NCI-H82 treated with DMSO at 0.1 percent for 48 hours (cell line): ENCODE measurements around the gene RASSF8.
A peak's percentile ranks its signal among the peaks of the same experiment; 100 is the strongest.

ENCODE experiments used
- DNase-seq: peaks from one replicate; lab custom pipeline; 2025; ENCODE audit not compliant: unreplicated experiment; lab: John Stamatoyannopoulos, UW

RASSF8 gene

DNA sequence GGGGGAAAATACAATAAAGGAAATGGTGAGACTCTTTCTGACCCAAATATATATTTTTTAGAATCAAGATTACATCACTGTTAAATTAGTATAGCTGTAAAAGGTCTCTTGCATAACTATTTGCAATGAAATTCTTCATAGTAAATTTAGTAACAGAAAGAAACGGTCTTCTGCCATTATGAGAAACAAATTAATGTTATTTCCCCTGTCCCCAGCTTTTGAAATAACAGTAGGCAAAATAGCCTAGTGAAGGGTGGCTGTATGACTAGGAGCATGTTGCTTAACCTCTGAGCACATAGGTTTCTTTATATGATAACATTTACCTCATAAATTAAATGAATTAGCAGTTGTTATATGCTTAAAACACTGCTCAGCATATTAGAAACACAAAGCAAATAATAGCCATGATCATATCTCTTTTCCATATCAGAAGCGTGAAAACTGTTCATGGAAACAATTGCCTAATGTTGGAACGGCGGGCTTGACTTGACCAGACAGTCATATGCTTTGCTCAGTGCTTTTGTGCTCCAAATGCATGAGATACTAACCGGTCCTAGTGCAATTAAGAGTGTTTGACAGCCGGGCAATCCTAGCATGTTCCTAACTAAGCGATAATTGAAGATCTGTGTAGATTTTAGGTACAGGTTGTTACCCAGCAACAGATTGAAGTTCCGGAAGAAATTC is 142.3 kb downstream of the RASSF8 start:
- DNase-seq, result no peak

DNA sequence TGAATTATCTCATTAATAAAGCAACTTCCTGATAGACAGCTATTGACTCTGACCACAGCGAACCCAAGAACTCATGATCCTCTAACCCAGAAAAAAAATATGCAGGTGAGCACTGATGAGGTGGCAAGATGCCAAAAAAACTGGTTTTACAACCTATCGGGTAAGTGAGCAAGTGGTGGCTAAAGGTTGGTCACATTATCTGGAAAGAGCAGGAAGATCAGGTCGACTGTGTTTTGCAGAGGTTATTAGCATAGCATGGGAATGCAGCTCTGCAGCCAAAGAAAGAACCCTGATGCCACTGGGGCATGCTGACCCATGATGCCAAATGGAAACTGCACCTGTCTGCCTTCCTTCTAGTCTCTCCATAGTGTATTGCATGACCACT is 142.9 kb downstream of the RASSF8 start:
- DNase-seq, result no peak

DNA sequence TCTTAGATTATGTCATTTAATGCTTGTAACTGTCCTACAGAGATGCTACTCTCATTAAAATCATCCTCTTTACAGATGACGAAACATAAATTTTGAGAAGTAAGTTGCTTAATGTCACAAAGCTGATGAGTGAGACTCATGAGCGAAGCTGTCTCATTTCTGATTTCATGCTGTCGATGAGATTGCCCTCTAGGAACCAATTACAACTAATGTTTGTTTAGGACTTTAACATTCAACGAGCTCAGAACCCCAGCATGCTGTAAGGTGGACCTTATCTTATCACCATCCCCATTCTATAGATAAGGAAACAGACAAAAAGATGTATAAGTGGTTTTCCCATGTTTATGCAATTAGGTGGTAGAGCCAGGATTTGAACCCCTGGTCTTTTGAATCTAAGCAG is 143.3 kb downstream of the RASSF8 start:
- no peak for DNase-seq

DNA sequence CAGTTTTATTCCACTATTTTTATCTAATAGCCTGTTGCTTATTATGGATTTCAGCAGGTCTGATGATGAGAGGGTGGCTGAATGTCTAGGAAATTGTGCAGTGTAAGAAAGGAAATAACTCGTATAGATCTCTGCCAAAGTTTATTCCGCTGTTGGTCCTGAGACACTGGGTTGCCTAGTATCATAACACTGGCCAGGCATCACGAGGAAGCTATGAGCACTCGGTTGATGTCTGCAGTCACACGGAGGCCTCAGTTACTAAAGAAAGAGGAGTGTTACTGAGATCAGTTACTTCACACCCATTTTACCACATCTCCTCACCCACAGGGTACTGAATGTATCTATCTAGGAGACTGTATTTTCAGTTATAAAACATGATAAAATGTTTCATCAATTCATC is 144.5 kb downstream of the RASSF8 start:
- no peak for DNase-seq

DNA sequence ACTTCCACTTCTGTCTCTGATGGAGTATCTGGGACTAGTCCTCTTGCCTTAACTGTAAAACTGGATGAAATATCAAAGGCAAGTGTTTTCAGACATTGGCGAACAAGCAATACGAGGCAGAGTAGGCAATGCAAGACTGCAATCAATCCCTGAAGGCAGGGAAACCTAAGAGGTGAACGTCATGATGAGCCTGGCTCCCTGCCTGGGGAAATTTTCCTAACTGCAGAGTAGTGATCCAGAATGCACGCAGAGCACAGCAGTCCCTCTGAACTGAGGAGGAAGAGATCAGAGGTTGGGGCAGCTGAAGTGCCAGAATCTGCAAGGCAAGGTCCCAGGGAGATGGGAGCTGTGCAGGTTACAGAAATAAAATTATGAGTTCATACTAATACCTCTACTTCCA is 147.9 kb downstream of the RASSF8 start:
- DNase-seq, result no peak

DNA sequence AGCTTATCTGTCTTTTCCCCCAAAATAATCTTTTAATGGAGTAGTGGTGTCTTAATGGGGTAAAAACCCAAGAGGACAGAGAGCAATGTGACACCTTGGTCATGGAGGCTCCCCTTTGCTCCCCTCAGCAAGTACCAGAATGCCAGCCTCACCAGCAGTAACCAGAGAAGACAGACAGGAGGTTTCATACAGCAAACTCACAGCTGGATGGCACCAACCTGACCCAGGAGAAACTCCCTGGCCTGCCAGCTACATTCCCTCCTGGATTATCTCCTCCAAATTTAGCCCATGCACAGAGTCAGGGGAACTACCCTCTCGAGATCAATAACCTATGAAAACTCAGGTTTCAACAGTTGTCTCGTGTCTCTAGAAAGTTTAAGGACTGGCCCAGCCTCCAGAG is 150.4 kb downstream of the RASSF8 start:
- no peak for DNase-seq

DNA sequence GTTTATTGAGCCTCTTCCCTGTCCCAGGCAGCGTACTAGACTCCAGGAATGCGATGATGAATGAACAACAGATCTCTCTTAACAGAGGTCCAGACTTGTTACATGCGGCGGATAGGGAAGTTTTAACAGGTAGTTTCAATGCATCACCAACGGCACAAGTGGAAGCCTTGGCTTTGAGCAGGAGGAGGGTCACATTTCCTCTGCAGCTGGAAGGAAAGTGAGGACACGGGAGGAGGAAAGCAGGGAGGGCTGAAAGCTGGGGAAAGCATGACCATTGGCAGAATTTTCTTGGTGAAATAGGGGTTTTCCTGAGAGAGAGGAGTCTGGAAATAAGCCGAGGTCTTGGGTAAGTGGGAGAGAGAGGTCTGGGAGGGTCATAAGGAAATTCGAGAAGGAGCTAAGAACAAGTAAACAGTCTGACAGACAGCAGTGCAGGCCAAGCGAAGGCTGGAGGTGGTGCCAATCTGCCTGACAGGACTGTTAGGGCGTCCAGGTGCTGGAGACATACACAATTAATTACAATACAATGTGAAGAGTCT is 150.9 kb downstream of the RASSF8 start:
- no peak for DNase-seq

DNA sequence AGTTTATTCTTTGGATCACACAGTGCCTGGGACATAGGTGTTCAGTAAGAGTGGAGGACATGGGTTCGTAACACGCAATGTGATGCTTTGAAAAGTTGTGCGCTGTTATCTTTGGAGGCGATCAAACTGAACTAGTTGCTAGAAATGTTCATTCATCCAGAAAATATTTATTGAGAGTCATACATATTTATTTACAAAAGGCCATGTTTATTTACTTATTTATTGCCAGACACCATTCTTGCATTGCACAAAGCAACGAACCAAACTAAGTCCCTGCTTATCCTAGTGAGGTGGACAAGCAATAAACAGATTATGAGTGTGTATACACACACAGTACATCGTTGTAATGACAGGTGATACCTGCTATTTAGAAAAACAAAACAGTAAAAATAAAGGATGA is 153.8 kb downstream of the RASSF8 start:
- no peak for DNase-seq

DNA sequence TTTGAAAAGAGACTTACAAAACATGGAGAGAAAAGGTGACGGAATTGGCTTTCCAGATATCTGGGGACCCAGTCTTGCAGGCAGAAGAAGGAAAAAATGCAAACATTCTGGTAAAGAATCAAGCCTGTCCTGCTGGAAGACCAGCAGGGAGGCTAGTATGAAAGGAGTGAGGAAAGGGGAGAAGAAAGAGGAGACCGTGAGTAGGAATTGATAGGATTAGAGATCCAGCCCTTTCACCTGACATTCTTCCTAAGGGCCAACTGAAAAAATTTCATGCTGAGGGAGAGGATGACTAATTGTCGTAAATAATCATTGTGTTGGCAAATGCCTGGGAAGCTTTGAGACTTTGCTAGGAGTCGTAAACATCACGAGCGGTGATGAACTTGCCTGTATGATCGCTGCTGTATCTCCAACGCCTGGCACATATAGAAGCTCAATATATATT is 154.2 kb downstream of the RASSF8 start:
- no peak for DNase-seq

DNA sequence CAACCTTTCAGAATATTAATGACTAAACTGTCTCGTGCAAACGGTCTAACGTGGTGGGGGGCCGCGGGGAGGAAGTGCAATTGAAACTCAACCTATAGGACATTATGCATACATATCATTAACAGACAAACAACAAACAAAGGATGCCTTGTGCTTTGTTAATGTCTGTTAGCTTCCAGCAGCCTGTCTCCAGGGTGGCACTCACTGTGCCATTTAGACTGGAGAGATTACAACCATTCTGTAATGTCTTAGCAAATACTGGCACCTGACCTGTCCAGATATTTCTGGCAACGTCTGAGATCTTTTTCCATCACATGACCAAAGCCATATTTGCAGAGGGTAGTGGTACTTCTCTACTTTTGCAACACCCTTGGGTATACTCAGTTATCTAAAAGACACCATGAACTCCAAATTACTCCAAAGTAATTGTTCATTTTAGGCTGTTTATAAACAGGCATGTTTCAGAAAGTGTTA is 154.7 kb downstream of the RASSF8 start:
- no peak for DNase-seq

DNA sequence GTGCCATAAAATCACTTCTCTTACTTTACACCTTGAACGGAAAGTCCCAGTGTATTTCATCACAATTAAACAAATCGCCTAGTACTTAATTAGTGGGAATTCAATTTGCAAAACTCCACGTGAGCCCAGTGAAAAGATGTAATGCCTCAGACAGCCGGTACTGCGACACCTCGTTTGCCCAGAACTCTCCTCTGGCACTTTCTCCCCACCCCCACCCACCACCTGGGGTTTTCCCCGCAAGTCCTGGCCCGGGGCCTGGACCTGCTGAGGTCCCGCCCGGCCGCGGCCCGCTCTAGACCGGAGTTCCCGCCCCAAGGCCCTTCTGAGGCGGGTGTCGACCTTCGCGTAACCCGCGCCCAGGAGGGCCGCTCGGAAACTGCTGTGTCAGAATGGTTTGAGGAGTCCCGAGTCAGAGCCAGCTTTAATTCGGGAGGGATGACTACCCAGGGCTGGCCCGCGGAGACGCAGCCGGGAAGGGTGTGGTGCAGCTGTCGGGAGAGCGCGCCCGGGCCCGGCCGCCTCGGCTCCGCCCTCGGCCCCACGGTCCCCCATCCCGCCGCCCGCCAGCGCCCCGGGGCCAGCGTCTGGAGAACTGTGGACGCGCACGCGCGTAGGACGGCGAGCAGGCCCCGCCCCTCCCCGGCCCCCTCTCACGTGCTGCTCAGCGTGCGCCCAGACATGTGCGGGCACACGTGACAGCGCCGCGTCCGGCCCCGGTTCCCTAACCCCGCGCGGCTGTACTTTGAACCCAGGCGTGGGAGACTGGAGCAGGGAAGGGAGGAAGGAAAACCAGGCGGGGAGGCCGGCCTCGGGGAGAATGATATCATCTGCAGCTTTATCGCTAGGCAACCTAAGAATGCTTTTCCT is 155.6 kb downstream of the RASSF8 start:
- peak; percentile 73 for DNase-seq

DNA sequence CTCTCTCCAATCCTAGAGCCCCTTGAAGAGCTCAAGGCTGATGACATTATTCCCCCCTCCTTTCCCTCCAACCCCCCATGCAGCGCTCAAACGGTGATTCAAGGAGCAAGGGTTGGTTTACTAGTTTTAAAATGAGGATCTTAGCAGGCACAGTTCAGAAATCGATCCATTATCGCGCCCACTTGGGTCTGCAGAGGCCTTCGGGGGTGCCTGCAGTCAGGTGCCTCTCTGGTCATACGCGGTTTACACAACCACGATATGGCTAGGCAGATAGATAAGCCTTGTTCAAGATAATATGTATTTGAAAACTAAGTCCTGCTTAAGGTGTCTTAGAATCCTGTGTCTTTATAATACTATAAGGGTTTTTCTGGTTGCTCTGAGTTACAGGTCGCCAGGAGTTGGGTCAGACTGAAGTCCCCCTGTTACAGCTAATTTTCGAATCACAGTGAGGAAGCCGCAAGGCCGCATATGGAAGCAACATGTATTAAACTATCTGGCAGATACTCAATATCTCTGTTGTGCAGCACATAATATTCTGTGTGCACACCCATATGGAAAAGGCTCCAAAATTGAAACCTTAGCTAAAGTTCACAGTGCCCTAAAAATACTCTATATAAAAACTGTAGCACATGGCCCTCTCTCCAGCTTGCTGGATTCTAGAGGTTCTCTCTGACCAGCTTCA is 156.4 kb downstream of the RASSF8 start:
- DNase-seq, result no peak

DNA sequence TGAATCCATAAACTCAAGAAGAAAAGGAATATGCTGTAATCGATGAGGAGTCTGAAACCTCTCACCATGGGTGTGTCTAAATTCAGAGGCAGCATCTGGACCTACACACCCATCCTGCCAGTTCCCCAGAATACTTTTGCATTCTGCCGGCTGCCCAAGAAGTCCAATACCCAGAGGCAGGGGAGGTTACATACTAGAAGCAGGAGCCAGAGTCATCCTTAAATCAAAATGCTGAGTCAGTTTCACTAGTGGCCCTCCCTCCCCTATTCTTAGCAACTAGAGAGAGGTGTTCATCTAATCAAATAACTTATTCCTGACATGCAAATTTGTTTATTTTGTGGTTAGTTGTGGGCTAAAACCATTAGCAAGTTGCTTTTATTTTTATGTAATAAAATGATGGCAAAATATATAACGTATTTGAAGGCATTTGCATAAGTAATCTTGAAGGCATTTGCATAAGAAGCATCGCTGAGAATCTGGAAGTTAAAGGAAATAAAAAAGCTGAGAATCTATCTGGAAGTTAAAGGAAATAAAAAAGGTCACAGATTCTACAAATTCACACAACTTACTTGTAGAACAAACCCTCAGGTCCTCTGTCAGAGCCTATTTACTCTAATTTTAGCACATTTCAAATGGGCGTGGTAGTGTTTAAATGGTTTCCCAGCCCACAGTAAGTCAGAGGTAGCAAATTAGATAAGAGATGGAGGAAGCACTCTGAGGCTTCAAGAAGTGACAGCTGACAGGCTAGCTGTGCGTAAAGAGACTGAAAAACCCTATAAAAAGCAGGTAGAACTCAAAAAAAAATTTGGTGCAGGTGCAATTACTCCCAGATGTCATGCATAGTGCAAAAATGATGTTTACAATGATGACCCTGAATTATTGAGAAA is 158.6 kb downstream of the RASSF8 start:
- DNase-seq, result no peak

DNA sequence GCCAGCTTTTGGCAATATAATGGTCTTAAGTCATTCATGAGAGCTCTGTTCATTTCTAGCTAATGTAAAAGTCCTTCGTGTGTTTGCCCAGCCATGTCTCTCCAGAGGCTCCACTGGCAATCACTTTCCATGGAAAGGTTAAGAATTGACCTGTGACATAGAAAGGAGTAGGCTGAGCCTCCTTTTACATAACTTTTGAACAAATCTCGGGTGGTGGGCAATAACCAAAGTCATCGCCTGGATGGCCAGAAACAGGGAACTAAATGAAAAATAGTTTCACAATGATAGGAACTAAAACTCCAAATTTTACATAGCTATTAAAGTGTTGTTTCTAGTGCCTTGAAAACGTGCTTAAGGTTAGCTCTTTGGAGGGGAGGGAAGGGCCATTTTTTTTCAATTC is 159.8 kb downstream of the RASSF8 start:
- no peak for DNase-seq

DNA sequence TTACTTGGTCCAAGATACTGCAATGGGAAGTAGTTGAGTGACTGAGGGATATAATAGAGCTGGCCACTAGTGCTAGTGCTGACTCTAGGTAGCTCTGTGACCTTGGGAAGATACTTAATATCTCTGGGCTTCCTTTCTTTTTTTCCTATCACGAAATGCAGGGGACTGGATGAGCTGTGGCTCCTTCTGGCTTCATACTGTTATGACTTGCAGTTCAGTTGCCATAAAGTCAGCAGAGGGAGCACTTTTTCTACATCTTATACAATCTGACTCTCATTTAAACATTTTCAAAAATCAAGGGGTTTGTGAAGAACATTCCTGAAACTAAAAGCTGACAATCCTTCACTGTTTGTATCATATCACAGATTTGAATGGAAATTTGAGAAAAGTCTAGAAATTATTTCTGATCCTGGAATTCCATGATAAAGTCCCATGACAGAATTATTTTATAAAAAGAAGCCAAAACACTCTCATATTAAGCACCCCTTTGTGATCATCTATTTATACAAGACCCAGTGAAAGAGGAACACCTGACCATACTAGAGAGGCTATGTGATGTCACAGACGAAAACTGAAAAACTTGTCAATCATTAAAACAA is 161.0 kb downstream of the RASSF8 start:
- DNase-seq, result peak; percentile 51

DNA sequence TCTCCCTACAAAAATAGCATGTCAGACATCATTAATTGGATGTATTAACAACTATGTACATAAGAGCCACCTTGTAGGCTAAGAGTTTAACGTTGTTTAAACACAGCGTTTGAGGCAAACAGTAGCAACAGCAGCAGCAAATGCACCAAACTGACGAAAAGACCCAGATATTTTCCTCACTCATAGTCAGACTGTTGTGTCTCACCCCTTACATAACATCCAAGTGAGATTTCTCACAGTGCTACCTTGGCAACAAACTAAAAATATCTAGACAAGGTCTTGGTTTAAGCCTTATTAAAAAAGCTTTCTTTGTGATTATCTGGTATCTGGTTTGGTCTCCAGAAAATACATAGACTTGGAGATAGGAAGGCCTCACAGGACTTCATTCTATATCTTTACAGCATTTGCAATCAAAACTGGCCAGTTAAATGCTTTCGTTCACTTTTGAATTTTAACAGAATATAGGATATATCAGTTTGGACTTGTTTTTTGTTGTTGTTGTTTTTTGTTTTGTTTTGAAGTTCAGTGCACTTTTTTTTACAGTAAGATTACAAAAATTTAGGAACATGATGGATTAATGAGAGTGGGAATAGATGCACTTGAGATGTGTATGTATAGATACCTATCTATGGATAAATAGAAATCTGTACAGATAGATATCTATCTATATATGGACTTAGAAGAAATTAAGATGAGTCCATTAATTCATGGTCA is 162.2 kb downstream of the RASSF8 start:
- DNase-seq, result no peak

DNA sequence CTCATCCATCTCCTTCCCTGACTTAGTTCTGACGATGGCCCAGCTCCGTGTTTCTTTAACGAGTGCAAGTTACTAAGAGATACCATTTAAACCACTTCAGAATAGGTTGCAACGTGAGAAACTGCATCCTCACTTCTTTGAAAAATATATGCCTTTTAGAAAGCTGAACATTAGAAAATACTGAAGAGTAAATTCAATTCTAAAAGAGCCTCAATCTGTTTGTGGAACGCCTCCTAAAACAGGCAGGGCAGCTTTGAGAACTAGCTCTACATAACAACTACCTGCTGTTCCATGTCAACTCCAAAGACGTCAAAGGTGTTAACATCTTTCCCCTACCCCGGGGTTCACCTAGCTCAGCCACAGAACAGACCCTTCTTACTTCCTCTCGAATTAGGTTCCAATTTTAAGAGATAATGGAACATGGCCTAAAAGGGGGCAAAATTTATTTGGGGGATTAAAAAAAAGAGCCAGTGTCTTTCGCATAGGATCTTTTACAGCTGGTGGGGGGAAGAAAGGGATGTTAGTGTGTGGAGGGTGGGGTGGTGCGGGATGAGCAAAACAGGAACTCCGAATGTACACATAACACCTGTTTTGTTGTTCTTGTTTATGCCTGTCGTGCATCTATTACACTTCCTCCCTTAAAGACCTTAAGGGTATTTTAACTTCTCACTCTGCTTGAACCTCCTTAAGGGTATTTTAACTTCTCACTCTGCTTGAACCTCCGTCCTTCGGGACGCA is 163.0 kb downstream of the RASSF8 start:
- DNase-seq, result no peak

DNA sequence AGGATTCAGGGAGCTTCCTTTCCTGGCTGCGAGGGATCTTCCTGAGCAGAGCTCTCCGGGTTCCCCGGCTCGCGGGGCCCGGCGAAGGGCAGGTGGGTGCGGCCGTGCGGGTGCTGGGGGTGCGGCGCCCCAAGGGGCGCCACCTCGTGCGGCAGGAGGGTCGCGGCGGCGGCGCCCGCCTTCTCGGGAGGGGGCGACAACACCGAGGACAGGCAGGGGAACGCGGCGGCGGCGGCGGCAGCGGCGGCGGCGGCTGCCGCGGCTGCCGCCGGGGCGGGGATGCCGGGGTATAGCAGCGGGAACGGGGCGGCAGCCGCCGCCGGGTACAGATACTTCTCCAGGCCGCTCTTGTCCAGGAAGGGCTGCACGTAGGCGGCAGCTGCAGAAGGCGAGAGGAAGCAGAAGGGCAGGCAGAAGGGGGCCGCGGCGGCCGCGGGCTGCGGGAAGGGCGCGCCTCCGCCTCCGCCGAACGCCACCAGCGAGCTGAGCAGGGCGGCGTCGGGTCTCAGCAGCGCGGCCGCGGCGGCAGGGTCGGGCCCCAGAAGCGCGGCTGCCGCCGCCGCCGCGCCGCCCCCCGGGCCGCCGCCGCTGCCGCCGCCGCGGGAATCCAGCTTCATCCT is 163.7 kb downstream of the RASSF8 start:
- no peak for DNase-seq
